GM18511 (cell line): ENCODE results near the gene GRM4.

Source experiments
- ATAC-seq: cut with Tn5 transposase; IDR thresholded peaks from one replicate; pipeline ENCODE4 v1.9.1; 2021; ENCODE audit warnings: mild to moderate bottlenecking, moderate library complexity; ENCODE audit not compliant: unreplicated experiment

The GRM4 gene

GRCh38 chr6:34143196-34143883 is 2.5 kb downstream of the GRM4 start:
- no peak for ATAC-seq

GRCh38 chr6:34142061-34142998 is 3.6 kb downstream of the GRM4 start:
- ATAC-seq = no peak

GRCh38 chr6:34140075-34140474 is 5.8 kb downstream of the GRM4 start:
- no peak for ATAC-seq

- ATAC-seq = no peak
Observed at GRCh38 chr6:34138914-34139510, 6.9 kb downstream of the GRM4 start.

GRCh38 chr6:34138191-34138590 is 7.7 kb downstream of the GRM4 start:
- no peak for ATAC-seq

- no peak for ATAC-seq
Observed at GRCh38 chr6:34135541-34135940, 10.3 kb downstream of the GRM4 start.

- no peak for ATAC-seq
Observed at GRCh38 chr6:34132486-34133185, 13.3 kb downstream of the GRM4 start.

GRCh38 chr6:34131326-34132290 is 14.3 kb downstream of the GRM4 start:
- ATAC-seq = no peak

GRCh38 chr6:34130862-34131261 is 15.0 kb downstream of the GRM4 start:
- ATAC-seq = no peak

GRCh38 chr6:34129753-34130152 is 16.1 kb downstream of the GRM4 start:
- no peak for ATAC-seq

- no peak for ATAC-seq
Observed at GRCh38 chr6:34128045-34128444, 17.8 kb downstream of the GRM4 start.

- ATAC-seq = no peak
Observed at GRCh38 chr6:34126419-34126818, 19.5 kb downstream of the GRM4 start.

- ATAC-seq = no peak
Observed at GRCh38 chr6:34125939-34126338, 19.9 kb downstream of the GRM4 start.

GRCh38 chr6:34120953-34121675 is 24.8 kb downstream of the GRM4 start:
- no peak for ATAC-seq

- no peak for ATAC-seq
Observed at GRCh38 chr6:34115915-34116314, 30.0 kb downstream of the GRM4 start.

GRCh38 chr6:34115403-34115795 is 30.5 kb downstream of the GRM4 start:
- no peak for ATAC-seq

- no peak for ATAC-seq
Observed at GRCh38 chr6:34114695-34115402, 31.0 kb downstream of the GRM4 start.

GRCh38 chr6:34113532-34113931 is 32.4 kb downstream of the GRM4 start:
- no peak for ATAC-seq

GRCh38 chr6:34112126-34112525 is 33.8 kb downstream of the GRM4 start:
- ATAC-seq = no peak
